ENCODE results near the gene CLIC6. TPM values are rescaled to one million over a fixed set of nuclear protein-coding genes. Genes with fewer than 3 reads are reported as not detected.

Gene CLIC6
- polyA plus RNA-seq, 3 donors: not detected

- no peak overlapping the region for H2AFZ ChIP-seq (ENCODE audit: insufficient read depth, low read depth, low read length, poor library complexity, severe bottlenecking)
- peaks cover 0 to 16% of the 10 kb centered on the region in 2 donors for H3K9me3 ChIP-seq (replicated peaks in 1 of 2; ENCODE audit: control insufficient read depth in 1 of 2, insufficient read depth in 1 of 2, low read length in 2 of 2)
- intact Hi-C loops (cut with micrococcal nuclease): no loop called here
- Mint-ChIP-seq H3K27ac (no peak overlapping the region), H3K36me3 (no peaks in the 10 kb centered on the region), H3K27me3 (ENCODE audit: low read depth in 3 of 3) (peaks cover 2 to 17% (median 8%) of the 10 kb centered on the region in 3 donors), H3K4me3 (no peak overlapping the region), H3K9me3 (peaks cover 4 to 17% (median 11%) of the 10 kb centered on the region in 7 donors), H3K4me1 (no peaks in the 10 kb centered on the region)
- H3K36me3 ChIP-seq (replicated peaks in 1 of 2; ENCODE audit: control insufficient read depth in 1 of 2, insufficient read depth in 2 of 2, low read length in 2 of 2): no peaks in the 10 kb centered on the region
- no peaks in the 10 kb centered on the region for H4K20me1 ChIP-seq (ENCODE audit: insufficient read depth, low read length)
- WGBS (ENCODE audit: insufficient coverage): 94% methylated on average over 3 of the region's 4 CpGs
- H3K9ac ChIP-seq (ENCODE audit: insufficient read depth, low read length, poor library complexity, severe bottlenecking): no peak overlapping the region
- no peak for DNase-seq
- no peak overlapping the region for H3K4me3 ChIP-seq (replicated peaks in 1 of 3; ENCODE audit: low read depth in 2 of 3, low read length in 3 of 3)
- H3K79me2 ChIP-seq (ENCODE audit: insufficient read depth, low read length): no peaks in the 10 kb centered on the region
- TF ChIP-seq, protein P1, sequence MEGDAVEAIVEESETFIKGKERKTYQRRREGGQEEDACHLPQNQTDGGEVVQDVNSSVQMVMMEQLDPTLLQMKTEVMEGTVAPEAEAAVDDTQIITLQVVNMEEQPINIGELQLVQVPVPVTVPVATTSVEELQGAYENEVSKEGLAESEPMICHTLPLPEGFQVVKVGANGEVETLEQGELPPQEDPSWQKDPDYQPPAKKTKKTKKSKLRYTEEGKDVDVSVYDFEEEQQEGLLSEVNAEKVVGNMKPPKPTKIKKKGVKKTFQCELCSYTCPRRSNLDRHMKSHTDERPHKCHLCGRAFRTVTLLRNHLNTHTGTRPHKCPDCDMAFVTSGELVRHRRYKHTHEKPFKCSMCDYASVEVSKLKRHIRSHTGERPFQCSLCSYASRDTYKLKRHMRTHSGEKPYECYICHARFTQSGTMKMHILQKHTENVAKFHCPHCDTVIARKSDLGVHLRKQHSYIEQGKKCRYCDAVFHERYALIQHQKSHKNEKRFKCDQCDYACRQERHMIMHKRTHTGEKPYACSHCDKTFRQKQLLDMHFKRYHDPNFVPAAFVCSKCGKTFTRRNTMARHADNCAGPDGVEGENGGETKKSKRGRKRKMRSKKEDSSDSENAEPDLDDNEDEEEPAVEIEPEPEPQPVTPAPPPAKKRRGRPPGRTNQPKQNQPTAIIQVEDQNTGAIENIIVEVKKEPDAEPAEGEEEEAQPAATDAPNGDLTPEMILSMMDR (IDR thresholded peaks at IDR 0.05): no peak
- no peak overlapping the region for H3K4me2 ChIP-seq (replicated peaks; ENCODE audit: extremely low read depth, low read length, poor library complexity, severe bottlenecking)
- H3K27me3 ChIP-seq (ENCODE audit: control insufficient read depth in 2 of 2, insufficient read depth in 2 of 2, low read length in 2 of 2): no peaks in the 10 kb centered on the region
- no peak overlapping the region for H3K27ac ChIP-seq (ENCODE audit: low read depth in 1 of 2, low read length in 2 of 2)
- H3K4me1 ChIP-seq (ENCODE audit: control insufficient read depth in 1 of 2, insufficient read depth in 2 of 2, low read length in 2 of 2): no peaks in the 10 kb centered on the region
Observed at GRCh38 chr21:34765619-34766018, 96.8 kb downstream of the CLIC6 start.

GRCh38 chr21:34766862-34767261 lies 98.1 kb downstream of the CLIC6 start:
- H3K4me1 ChIP-seq (ENCODE audit: control insufficient read depth in 1 of 2, insufficient read depth in 2 of 2, low read length in 2 of 2): no peaks in the 10 kb centered on the region
- Mint-ChIP-seq H3K4me1 (no peaks in the 10 kb centered on the region), H3K27me3 (ENCODE audit: low read depth in 3 of 3) (peaks cover 0 to 13% (median 5%) of the 10 kb centered on the region in 3 donors), H3K4me3 (no peak overlapping the region), H3K36me3 (no peaks in the 10 kb centered on the region), H3K9me3 (peaks cover 4 to 17% (median 11%) of the 10 kb centered on the region in 7 donors), H3K27ac (no peak overlapping the region)
- intact Hi-C loops (cut with micrococcal nuclease): no loop called here
- TF ChIP-seq, protein P1 (IDR thresholded peaks at IDR 0.05): no peak
- H3K27me3 ChIP-seq (ENCODE audit: control insufficient read depth in 2 of 2, insufficient read depth in 2 of 2, low read length in 2 of 2): no peaks in the 10 kb centered on the region
- H3K27ac ChIP-seq (ENCODE audit: low read depth in 1 of 2, low read length in 2 of 2): no peak overlapping the region
- DNase-seq: no peak
- H3K4me3 ChIP-seq (replicated peaks in 1 of 3; ENCODE audit: low read depth in 2 of 3, low read length in 3 of 3): no peak overlapping the region
- H3K4me2 ChIP-seq (replicated peaks; ENCODE audit: extremely low read depth, low read length, poor library complexity, severe bottlenecking): no peak overlapping the region
- WGBS (ENCODE audit: insufficient coverage): no CpG with 5 or more reads among the region's 3 CpGs
- no peaks in the 10 kb centered on the region for H4K20me1 ChIP-seq (ENCODE audit: insufficient read depth, low read length)
- H3K79me2 ChIP-seq (ENCODE audit: insufficient read depth, low read length): no peaks in the 10 kb centered on the region
- H3K36me3 ChIP-seq (replicated peaks in 1 of 2; ENCODE audit: control insufficient read depth in 1 of 2, insufficient read depth in 2 of 2, low read length in 2 of 2): no peaks in the 10 kb centered on the region
- H3K9ac ChIP-seq (ENCODE audit: insufficient read depth, low read length, poor library complexity, severe bottlenecking): no peak overlapping the region
- H2AFZ ChIP-seq (ENCODE audit: insufficient read depth, low read depth, low read length, poor library complexity, severe bottlenecking): no peak overlapping the region
- H3K9me3 ChIP-seq (replicated peaks in 1 of 2; ENCODE audit: control insufficient read depth in 1 of 2, insufficient read depth in 1 of 2, low read length in 2 of 2): peaks cover 0 to 16% of the 10 kb centered on the region in 2 donors

Other genes starting within 250 kb of the CLIC6 start
- gene SMIM34, start 245.0 kb upstream of the CLIC6 start, polyA plus RNA-seq: under 1 TPM in 1 of 3 donors, not detected in 2; 0.21 TPM
- 10 to 100 TPM in 1 of 3 donors, 1 to 10 TPM in 2; 1.5 to 15.9 (median 3.2) TPM for gene KCNE1, start 156.8 kb upstream of the CLIC6 start, polyA plus RNA-seq
- gene RCAN1, start 53.9 kb upstream of the CLIC6 start, polyA plus RNA-seq: 10 to 100 TPM in 2 of 3 donors, 1 to 10 TPM in 1; 5.2 to 17.5 (median 15.1) TPM